Hepatocyte (in vitro differentiated cells): ENCODE results near the gene RABGAP1L. TPM values are rescaled to one million over a fixed set of nuclear protein-coding genes. Genes with fewer than 3 reads are reported as not detected.

ENCODE experiments used
- DNase-seq: peaks from one replicate; pipeline ENCODE4 v3.0.0-alpha.2; 2016; ENCODE audit warnings: low spot score
- H2AFZ ChIP-seq: fragments of 200-600 bp; sonication (generic); 2 replicates; pipeline ENCODE4 v1.6.0; 2016; ENCODE audit warnings: antibody characterized with exemption, mild to moderate bottlenecking
- H3K27ac ChIP-seq: fragments of 200-600 bp; sonication (generic); 2 replicates; pipeline ENCODE4 v1.5.1; 2016; ENCODE audit warnings: mild to moderate bottlenecking
- H3K27me3 ChIP-seq: fragments of 200-600 bp; sonication (generic); 2 replicates; pipeline ENCODE4 v1.6.1; 2016
- H3K36me3 ChIP-seq: fragments of 200-600 bp; sonication (generic); replicated peaks from 2 replicates; pipeline ENCODE4 v1.5.1; 2016; ENCODE audit warnings: low read depth; ENCODE audit not compliant: insufficient read depth
- H3K4me1 ChIP-seq: fragments of 200-600 bp; sonication (generic); 2 replicates; pipeline ENCODE4 v1.5.1; 2016; ENCODE audit warnings: mild to moderate bottlenecking, moderate library complexity; ENCODE audit not compliant: insufficient read depth
- H3K4me2 ChIP-seq: fragments of 200-600 bp; sonication (generic); 2 replicates; pipeline ENCODE4 v1.6.0; 2016
- H3K4me3 ChIP-seq: fragments of 200-600 bp; sonication (generic); 2 replicates; pipeline ENCODE4 v1.5.1; 2016; ENCODE audit warnings: mild to moderate bottlenecking
- H3K79me2 ChIP-seq: fragments of 200-600 bp; sonication (generic); 2 replicates; pipeline ENCODE4 v1.6.0; 2017; ENCODE audit warnings: mild to moderate bottlenecking
- H3K9me2 ChIP-seq: fragments of 200-600 bp; sonication (generic); replicated peaks from 2 replicates; pipeline ENCODE4 v1.6.0; 2017; ENCODE audit warnings: mild to moderate bottlenecking; ENCODE audit not compliant: insufficient read depth
- H3K9me3 ChIP-seq: fragments of 200-600 bp; sonication (generic); 2 replicates; pipeline ENCODE4 v1.5.1; 2016; ENCODE audit warnings: low read depth, mild to moderate bottlenecking
- H4K20me1 ChIP-seq: fragments of 200-600 bp; sonication (generic); 2 replicates; pipeline ENCODE4 v1.6.0; 2016; ENCODE audit warnings: mild to moderate bottlenecking; ENCODE audit not compliant: insufficient read depth, poor library complexity, severe bottlenecking
- EZH2 ChIP-seq: fragments of 200-600 bp; sonication (generic); IDR thresholded peaks from 2 replicates; pipeline ENCODE4 v1.6.1; 2016; ENCODE audit warnings: antibody characterized with exemption, mild to moderate bottlenecking, borderline replicate concordance
- EZH2phosphoT487 ChIP-seq: fragments of 200-600 bp; sonication (generic); IDR thresholded peaks from one replicate; pipeline ENCODE4 v1.6.1; 2018; ENCODE audit warnings: antibody characterized with exemption, mild to moderate bottlenecking, low read depth, moderate library complexity; ENCODE audit not compliant: unreplicated experiment, severe bottlenecking
- WGBS: methylation state at CpG from one replicate; pipeline ENCODE4 v1.1.6; 2016; ENCODE audit warnings: low lambda C conversion rate; ENCODE audit errors: missing lambda C conversion rate; 5-methylcytosine and 5-hydroxymethylcytosine counted together
- polyA plus RNA-seq: library from polyadenylated mRNA; unstranded; fragments of >200 nt; fragmentation: Nextera tagmentation; extraction: Ambion mirVana; gene quantifications from 2 replicates; pipeline ENCODE4 v1.2.1, GENCODE V29; 2016
- total RNA-seq: library from RNA; depleted of rRNA; stranded (reverse); fragments of >200 nt; gene quantifications from 2 replicates; pipeline ENCODE4 v1.2.3, GENCODE V29; 2014
- TF ChIP-seq, protein P1 (sequence below): fragments of 200-600 bp; sonication (generic); IDR thresholded peaks from 2 replicates; pipeline ENCODE4 v1.5.1; 2016; ENCODE audit warnings: antibody characterized with exemption, mild to moderate bottlenecking; ENCODE audit not compliant: poor library complexity

Gene RABGAP1L
- total and polyA plus RNA-seq, 2 experiments from 2014 or later, result 15.0 to 41.8 TPM

DNA sequence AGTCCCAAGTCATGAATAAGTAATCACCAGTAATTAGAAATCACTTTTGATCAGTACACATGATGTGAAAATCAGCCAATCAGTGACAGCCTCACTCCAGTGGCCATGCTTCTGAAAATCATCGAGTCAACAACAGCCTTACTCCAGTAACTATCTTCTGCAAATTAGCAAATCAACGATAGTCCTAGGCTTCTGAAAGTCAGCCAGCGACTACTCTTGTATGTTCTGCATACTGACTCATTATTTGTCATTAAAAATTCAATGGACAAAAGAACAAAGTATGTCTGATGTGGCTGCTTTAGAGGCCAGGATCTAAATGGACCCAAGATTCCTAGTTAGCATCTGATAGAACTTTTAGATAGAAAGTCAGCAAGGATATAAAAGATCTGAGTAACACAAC lies 391.0 kb downstream of the RABGAP1L start:
- Histone ChIP-seq H2AFZ (no peak overlapping the region), H3K4me1 (no peaks in the 10 kb centered on the region), H3K27me3 (no peaks in the 10 kb centered on the region), H3K36me3 (no peaks in the 10 kb centered on the region), H4K20me1 (no peaks in the 10 kb centered on the region), H3K79me2 (no peaks in the 10 kb centered on the region), H3K4me3 (no peak overlapping the region), H3K27ac (no peak overlapping the region), H3K9me3 (no peaks in the 10 kb centered on the region), H3K9me2 (no peaks in the 10 kb centered on the region), H3K4me2 (no peak overlapping the region)
- WGBS, result 93% methylated on average over 3 of the region's 3 CpGs
- TF ChIP-seq EZH2 (no peak), EZH2phosphoT487 (no peak)
- TF ChIP-seq, protein P1, sequence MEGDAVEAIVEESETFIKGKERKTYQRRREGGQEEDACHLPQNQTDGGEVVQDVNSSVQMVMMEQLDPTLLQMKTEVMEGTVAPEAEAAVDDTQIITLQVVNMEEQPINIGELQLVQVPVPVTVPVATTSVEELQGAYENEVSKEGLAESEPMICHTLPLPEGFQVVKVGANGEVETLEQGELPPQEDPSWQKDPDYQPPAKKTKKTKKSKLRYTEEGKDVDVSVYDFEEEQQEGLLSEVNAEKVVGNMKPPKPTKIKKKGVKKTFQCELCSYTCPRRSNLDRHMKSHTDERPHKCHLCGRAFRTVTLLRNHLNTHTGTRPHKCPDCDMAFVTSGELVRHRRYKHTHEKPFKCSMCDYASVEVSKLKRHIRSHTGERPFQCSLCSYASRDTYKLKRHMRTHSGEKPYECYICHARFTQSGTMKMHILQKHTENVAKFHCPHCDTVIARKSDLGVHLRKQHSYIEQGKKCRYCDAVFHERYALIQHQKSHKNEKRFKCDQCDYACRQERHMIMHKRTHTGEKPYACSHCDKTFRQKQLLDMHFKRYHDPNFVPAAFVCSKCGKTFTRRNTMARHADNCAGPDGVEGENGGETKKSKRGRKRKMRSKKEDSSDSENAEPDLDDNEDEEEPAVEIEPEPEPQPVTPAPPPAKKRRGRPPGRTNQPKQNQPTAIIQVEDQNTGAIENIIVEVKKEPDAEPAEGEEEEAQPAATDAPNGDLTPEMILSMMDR, result no peak
- no peak for DNase-seq

GRCh38 chr1:174556392-174556791 lies 397.1 kb downstream of the RABGAP1L start:
- H3K27ac ChIP-seq, result no peak overlapping the region
- 41% methylated on average over 1 of the region's 1 CpG for WGBS
- TF ChIP-seq EZH2phosphoT487, result no peak
- TF ChIP-seq EZH2, result no peak
- TF ChIP-seq, protein P1, result no peak
- no peaks in the 10 kb centered on the region for H3K79me2 ChIP-seq
- no peaks in the 10 kb centered on the region for H3K27me3 ChIP-seq
- no peak overlapping the region for H3K4me3 ChIP-seq
- DNase-seq, result no peak
- no peaks in the 10 kb centered on the region for H3K9me2 ChIP-seq
- no peaks in the 10 kb centered on the region for H3K36me3 ChIP-seq
- no peaks in the 10 kb centered on the region for H3K9me3 ChIP-seq
- H3K4me2 ChIP-seq, result no peak overlapping the region
- no peaks in the 10 kb centered on the region for H4K20me1 ChIP-seq
- H3K4me1 ChIP-seq, result no peaks in the 10 kb centered on the region
- H2AFZ ChIP-seq, result no peak overlapping the region

GRCh38 chr1:174568551-174568950 lies 409.2 kb downstream of the RABGAP1L start:
- H3K27me3 ChIP-seq, result no peaks in the 10 kb centered on the region
- no peak overlapping the region for H3K4me2 ChIP-seq
- H4K20me1 ChIP-seq, result no peaks in the 10 kb centered on the region
- no peak for DNase-seq
- H2AFZ ChIP-seq, result no peak overlapping the region
- TF ChIP-seq, protein P1, result no peak
- no peak for TF ChIP-seq EZH2phosphoT487
- no peak for TF ChIP-seq EZH2
- H3K9me3 ChIP-seq, result no peaks in the 10 kb centered on the region
- H3K36me3 ChIP-seq, result no peaks in the 10 kb centered on the region
- no peak overlapping the region for H3K4me3 ChIP-seq
- no peak overlapping the region for H3K27ac ChIP-seq
- H3K4me1 ChIP-seq, result no peaks in the 10 kb centered on the region
- no peaks in the 10 kb centered on the region for H3K9me2 ChIP-seq
- H3K79me2 ChIP-seq, result no peaks in the 10 kb centered on the region

- WGBS, result 81% methylated on average over 3 of the region's 3 CpGs
Measured at GRCh38 chr1:174569240-174569639, 409.9 kb downstream of the RABGAP1L start.

More at GRCh38 chr1:174569240-174569639, 409.9 kb downstream of the RABGAP1L start:
- no peaks in the 10 kb centered on the region for H3K27me3 ChIP-seq
- H3K4me1 ChIP-seq, result no peaks in the 10 kb centered on the region
- H3K27ac ChIP-seq, result no peak overlapping the region
- TF ChIP-seq EZH2 (no peak), EZH2phosphoT487 (no peak)
- TF ChIP-seq, protein P1, result no peak
- DNase-seq, result no peak
- no peaks in the 10 kb centered on the region for H3K9me2 ChIP-seq
- H4K20me1 ChIP-seq, result no peaks in the 10 kb centered on the region
- H3K4me3 ChIP-seq, result no peak overlapping the region
- no peak overlapping the region for H3K4me2 ChIP-seq
- no peak overlapping the region for H2AFZ ChIP-seq
- no peaks in the 10 kb centered on the region for H3K79me2 ChIP-seq
- no peaks in the 10 kb centered on the region for H3K36me3 ChIP-seq
- H3K9me3 ChIP-seq, result no peaks in the 10 kb centered on the region
